Gastroesophageal sphincter (tissue), 3 donors: ENCODE measurements around the gene MAP2K3.

ENCODE experiments used
- CTCF ChIP-seq, 4 experiments: fragments of 200-600 bp in 2 of 4; fragments of 450-650 bp in 2 of 4; sonication (generic) in 1 of 4; IDR thresholded peaks; one replicate each; pipeline ENCODE4 v1.5.1; 2017 to 2019; ENCODE audit warnings: antibody characterized with exemption in 4 of 4, mild to moderate bottlenecking in 2 of 4, moderate library complexity in 2 of 4
- EP300 ChIP-seq: sonication (generic); formaldehyde crosslinking; IDR thresholded peaks from one replicate; pipeline ENCODE4 v1.6.1; 2017; ENCODE audit warnings: antibody characterized with exemption, mild to moderate bottlenecking
- POLR2A ChIP-seq, 2 donors: fragments of 450-650 bp; IDR thresholded peaks; one replicate each; pipeline ENCODE4 v1.6.1; 2017; ENCODE audit warnings: antibody characterized with exemption in 2 of 2, mild to moderate bottlenecking in 2 of 2, moderate library complexity in 1 of 2
- POLR2AphosphoS5 ChIP-seq: sonication (generic); formaldehyde crosslinking; IDR thresholded peaks from one replicate; pipeline ENCODE4 v1.6.1; 2017; ENCODE audit warnings: antibody characterized with exemption

DNA sequence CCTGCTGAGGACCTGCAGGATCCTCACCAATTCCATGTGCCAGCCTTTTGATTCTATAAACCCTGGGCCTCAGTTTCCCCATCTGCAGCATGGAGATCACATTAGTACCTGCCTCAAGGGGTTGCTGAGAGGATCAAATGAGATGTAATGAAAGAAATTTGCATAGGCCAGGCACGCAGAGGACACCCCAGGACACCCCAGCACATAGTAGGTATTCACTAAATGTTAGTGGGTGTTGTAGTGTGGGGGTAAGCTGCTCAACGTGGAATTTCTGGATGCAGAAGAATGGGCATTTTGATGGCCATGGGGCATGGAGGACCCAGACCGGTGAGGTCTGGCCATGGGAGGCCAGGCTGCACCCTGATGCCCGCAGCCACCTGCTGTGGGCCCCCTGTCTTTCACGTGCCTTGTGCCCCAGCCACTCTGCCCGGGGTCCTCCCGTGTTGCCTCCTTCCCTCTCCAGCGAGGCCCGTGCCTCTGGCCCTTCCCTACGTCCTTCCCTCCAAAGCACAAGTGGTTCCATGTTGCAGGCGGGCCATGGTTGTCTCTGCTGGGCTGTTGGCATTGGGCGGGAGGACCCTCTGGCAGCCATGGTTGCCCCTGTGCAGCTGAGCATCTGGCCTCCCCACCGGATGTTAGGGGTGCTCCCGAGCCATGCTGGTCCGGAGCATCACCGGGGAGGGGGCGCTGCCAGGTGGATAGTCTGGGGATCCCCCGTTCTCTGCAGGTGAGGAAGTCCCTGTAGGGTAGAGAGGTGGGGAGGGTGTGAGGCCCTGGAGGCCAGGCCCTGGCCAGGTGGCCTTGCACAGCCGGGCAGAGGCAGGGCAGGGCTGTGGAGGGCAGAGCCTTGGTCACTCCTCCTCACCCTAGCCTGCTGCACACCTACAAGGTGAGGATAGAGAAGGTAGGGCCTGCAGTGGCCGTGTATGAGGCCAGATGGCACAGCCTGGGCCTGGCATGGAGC, 8.6 kb downstream of the MAP2K3 start:
- TF ChIP-seq CTCF (IDR thresholded peaks at IDR 0.05) (no peak), POLR2A (IDR thresholded peaks at IDR 0.05) (no peak), EP300 (no peak), POLR2AphosphoS5 (no peak)
